Parathyroid adenoma (tissue), 2 donors: ENCODE measurements around the gene PVALB.

Experiments
- H2AFZ ChIP-seq: fragments of 300-600 bp; sonication (generic); one replicate; pipeline ENCODE4 v1.7.0; 2017; ENCODE audit warnings: antibody characterized with exemption, mild to moderate bottlenecking
- H3K27ac ChIP-seq: fragments of 300-600 bp; sonication (generic); one replicate; pipeline ENCODE4 v1.7.0; 2017
- H3K27me3 ChIP-seq: fragments of 300-600 bp; sonication (generic); one replicate; pipeline ENCODE4 v1.7.0; 2017; ENCODE audit warnings: low read length; ENCODE audit not compliant: control insufficient read depth, insufficient read depth
- H3K36me3 ChIP-seq: fragments of 300-600 bp; sonication (generic); one replicate; pipeline ENCODE4 v1.7.0; 2017; ENCODE audit warnings: low read length; ENCODE audit not compliant: control insufficient read depth, insufficient read depth
- H3K4me1 ChIP-seq: fragments of 300-600 bp; sonication (generic); one replicate; pipeline ENCODE4 v1.7.0; 2017; ENCODE audit warnings: control low read depth
- H3K4me2 ChIP-seq: fragments of 300-600 bp; sonication (generic); one replicate; pipeline ENCODE4 v1.7.0; 2017; ENCODE audit warnings: low read length
- H3K4me3 ChIP-seq: fragments of 300-600 bp; sonication (generic); one replicate; pipeline ENCODE4 v1.7.0; 2017; ENCODE audit warnings: low read depth, low read length
- H3K79me2 ChIP-seq: fragments of 300-600 bp; sonication (generic); one replicate; pipeline ENCODE4 v1.7.0; 2017; ENCODE audit warnings: control low read depth
- H3K9ac ChIP-seq: fragments of 300-600 bp; sonication (generic); one replicate; pipeline ENCODE4 v1.7.0; 2017; ENCODE audit warnings: mild to moderate bottlenecking
- H3K9me3 ChIP-seq: fragments of 300-600 bp; sonication (generic); one replicate; pipeline ENCODE4 v1.7.0; 2017; ENCODE audit warnings: low read length; ENCODE audit not compliant: control insufficient read depth
- TF ChIP-seq, protein P1 (sequence below): fragments of 300-600 bp; sonication (generic); IDR thresholded peaks from one replicate; pipeline ENCODE4 v1.7.0; 2017; ENCODE audit warnings: antibody characterized with exemption, mild to moderate bottlenecking
- donor health status: primary hyperparathyroidism.

PVALB gene

GRCh38 chr22:36772451-36772850, 44.4 kb downstream of the PVALB start:
- Histone ChIP-seq H3K9me3 (no peaks in the 10 kb centered on the region), H3K4me2 (no peak overlapping the region), H3K27ac (no peak overlapping the region), H3K27me3 (no peaks in the 10 kb centered on the region), H3K4me3 (no peak overlapping the region), H3K4me1 (no peaks in the 10 kb centered on the region), H3K36me3 (no peaks in the 10 kb centered on the region), H2AFZ (no peak overlapping the region), H3K79me2 (no peaks in the 10 kb centered on the region), H3K9ac (no peak overlapping the region)
- TF ChIP-seq, protein P1, sequence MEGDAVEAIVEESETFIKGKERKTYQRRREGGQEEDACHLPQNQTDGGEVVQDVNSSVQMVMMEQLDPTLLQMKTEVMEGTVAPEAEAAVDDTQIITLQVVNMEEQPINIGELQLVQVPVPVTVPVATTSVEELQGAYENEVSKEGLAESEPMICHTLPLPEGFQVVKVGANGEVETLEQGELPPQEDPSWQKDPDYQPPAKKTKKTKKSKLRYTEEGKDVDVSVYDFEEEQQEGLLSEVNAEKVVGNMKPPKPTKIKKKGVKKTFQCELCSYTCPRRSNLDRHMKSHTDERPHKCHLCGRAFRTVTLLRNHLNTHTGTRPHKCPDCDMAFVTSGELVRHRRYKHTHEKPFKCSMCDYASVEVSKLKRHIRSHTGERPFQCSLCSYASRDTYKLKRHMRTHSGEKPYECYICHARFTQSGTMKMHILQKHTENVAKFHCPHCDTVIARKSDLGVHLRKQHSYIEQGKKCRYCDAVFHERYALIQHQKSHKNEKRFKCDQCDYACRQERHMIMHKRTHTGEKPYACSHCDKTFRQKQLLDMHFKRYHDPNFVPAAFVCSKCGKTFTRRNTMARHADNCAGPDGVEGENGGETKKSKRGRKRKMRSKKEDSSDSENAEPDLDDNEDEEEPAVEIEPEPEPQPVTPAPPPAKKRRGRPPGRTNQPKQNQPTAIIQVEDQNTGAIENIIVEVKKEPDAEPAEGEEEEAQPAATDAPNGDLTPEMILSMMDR = no peak

- Histone ChIP-seq H3K9ac (no peak overlapping the region), H3K4me1 (no peaks in the 10 kb centered on the region), H3K9me3 (no peaks in the 10 kb centered on the region), H3K79me2 (no peaks in the 10 kb centered on the region), H3K4me2 (no peak overlapping the region), H3K27ac (no peak overlapping the region), H3K27me3 (no peaks in the 10 kb centered on the region), H3K4me3 (no peak overlapping the region), H3K36me3 (no peaks in the 10 kb centered on the region), H2AFZ (no peak overlapping the region)
- TF ChIP-seq, protein P1 = no peak
These were observed 45.3 kb downstream of the PVALB start for GRCh38 chr22:36771356-36772063.

DNA sequence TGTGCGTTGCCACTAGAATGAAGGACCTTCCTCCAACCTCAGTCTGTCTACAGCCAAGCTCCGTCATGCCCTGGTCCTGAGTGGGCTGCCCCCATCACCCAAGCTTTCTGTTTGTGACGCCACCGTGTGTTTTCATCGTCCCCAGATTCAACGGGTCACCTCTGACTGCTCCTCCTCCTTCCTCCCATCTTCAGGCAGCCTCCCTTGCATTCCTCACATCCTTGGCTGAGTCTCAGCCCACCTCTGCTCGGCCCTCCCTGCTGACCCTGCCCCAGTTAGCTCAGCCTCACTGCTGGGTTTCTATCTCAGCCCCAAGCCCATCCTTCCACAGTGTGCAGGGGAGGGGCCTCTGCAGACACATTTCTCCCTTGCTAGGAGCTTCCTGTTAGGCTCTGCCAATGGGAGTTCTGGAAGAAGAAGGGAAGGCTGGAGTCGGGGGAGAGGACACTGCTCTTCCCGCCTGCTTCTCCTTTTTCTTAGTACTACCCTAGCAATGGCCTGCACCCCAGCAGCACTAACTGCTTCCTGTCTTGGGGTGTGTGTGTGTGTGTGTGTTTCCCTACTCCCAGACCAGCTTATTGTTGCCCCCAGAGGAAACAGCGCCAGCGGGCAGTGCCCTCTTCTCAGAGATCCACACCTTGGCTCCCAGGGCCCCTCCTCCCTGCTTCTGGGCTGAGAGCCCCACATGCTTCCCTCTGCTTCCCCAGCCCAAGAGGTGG, 46.2 kb downstream of the PVALB start:
- no peaks in the 10 kb centered on the region for H3K9me3 ChIP-seq
- no peaks in the 10 kb centered on the region for H3K4me1 ChIP-seq
- H3K36me3 ChIP-seq = no peaks in the 10 kb centered on the region
- no peaks in the 10 kb centered on the region for H3K27me3 ChIP-seq
- TF ChIP-seq, protein P1 = no peak
- H3K4me2 ChIP-seq = no peak overlapping the region
- no peak overlapping the region for H3K4me3 ChIP-seq
- no peak overlapping the region for H3K27ac ChIP-seq
- H3K79me2 ChIP-seq = no peaks in the 10 kb centered on the region
- no peak overlapping the region for H2AFZ ChIP-seq
- no peak overlapping the region for H3K9ac ChIP-seq

DNA sequence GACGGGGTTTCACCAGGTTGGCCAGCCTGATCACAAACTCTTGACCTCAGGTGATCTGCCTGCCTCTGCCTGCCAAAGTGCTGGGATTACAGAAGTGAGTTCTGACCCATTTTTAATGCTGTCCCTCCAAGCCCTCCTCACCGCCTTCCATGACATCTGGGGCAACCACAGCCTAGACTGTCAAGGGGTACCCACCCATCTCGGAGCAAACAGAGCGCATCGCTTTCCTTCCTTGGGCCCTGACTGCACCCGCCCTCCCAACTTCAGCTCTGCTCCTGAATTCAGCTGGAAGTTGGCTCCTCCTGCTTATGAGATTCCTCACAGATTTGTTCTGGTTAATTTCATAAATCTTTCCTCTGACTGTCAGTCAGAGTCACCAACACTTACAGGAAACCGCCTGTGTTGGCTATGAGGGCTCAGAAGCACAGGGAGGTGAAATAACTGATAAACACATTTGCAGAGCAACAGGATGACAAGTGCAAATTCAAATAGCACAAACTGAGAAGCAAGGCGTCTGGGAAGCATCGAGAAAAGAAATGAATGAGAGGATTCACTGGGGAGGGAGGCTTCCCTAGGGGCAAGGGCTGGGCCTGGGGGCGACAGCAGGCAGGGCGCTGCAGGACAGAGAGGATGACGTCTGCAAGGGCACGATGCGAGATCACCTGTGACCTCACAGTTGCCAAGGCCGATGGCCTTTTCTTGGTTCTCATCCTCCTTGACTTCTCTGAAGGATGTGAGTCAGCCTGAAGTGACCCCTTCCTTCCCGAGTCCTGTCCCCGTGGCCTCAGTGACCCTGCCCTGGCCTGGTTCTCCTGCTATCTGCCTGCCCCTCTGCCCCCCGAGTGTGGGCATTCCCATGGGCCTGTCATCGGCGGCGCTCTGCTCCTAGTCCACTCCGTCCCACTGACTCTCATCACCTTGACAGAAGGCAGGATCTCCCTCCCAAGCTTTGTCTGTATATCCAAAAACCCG, 47.0 kb downstream of the PVALB start:
- Histone ChIP-seq H3K27me3 (no peaks in the 10 kb centered on the region), H3K4me1 (no peaks in the 10 kb centered on the region), H3K79me2 (no peaks in the 10 kb centered on the region), H3K4me3 (no peak overlapping the region), H2AFZ (no peak overlapping the region), H3K36me3 (no peaks in the 10 kb centered on the region), H3K27ac (no peak overlapping the region), H3K9ac (no peak overlapping the region), H3K9me3 (no peaks in the 10 kb centered on the region), H3K4me2 (no peak overlapping the region)
- TF ChIP-seq, protein P1 = no peak
